ENCODE data around the gene NCOA1. TPM values are rescaled to one million over a fixed set of nuclear protein-coding genes. Genes with fewer than 3 reads are reported as not detected.

NCOA1 gene
- total RNA-seq, 2 donors from 2014 or later, result 17.1 to 29.1 TPM

GRCh38 chr2:24697792-24698191 is 206.7 kb downstream of the NCOA1 start:
- Mint-ChIP-seq H3K36me3 (no peaks in the 10 kb centered on the region), H3K27ac (no peak overlapping the region), H3K9me3 (no peaks in the 10 kb centered on the region)
- DNase-seq (ENCODE audit: low spot score in 2 of 2), result no peak
- no peak for ATAC-seq

DNA sequence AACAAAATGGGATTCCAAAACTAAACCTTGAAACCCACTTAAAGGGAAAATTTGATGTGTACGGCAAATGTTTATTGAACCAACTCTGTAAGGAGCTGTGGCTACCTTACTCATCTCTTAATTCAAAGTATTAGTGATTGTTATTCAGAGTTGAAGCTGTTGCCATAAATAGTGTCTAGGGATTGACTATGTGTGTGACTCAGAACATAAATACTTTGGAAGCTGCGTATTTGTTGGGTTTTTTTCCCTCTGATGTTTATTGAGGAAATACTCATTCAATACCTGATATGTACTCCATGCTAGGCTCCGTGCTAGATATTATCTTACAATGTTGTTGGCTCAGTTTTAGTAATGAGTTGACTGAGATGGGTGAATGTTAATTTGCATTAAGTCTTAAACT is 211.7 kb downstream of the NCOA1 start:
- H3K27ac Mint-ChIP-seq, result no peak overlapping the region
- ATAC-seq, result peak; percentile 34 to 90
- no peaks in the 10 kb centered on the region for H3K9me3 Mint-ChIP-seq
- peaks cover 0 to 11% of the 10 kb centered on the region in 2 donors for H3K36me3 Mint-ChIP-seq
- DNase-seq (ENCODE audit: low spot score in 2 of 2), result no peak

- DNase-seq (ENCODE audit: low spot score in 2 of 2) (no peak), ATAC-seq (peak in 1 of 2 donors; percentile 39)
- Mint-ChIP-seq H3K36me3 (peaks cover 0 to 11% of the 10 kb centered on the region in 2 donors), H3K27ac (no peak overlapping the region), H3K9me3 (no peaks in the 10 kb centered on the region)
Measured at GRCh38 chr2:24704692-24705091, 213.6 kb downstream of the NCOA1 start.

GRCh38 chr2:24707143-24707542 is 216.1 kb downstream of the NCOA1 start:
- DNase-seq (ENCODE audit: low spot score in 2 of 2) (no peak), ATAC-seq (no peak)
- peaks cover 0 to 11% of the 10 kb centered on the region in 2 donors for H3K36me3 Mint-ChIP-seq
- no peak overlapping the region for H3K27ac Mint-ChIP-seq
- H3K9me3 Mint-ChIP-seq, result no peaks in the 10 kb centered on the region

GRCh38 chr2:24708537-24709152 is 217.6 kb downstream of the NCOA1 start:
- Mint-ChIP-seq H3K9me3 (no peaks in the 10 kb centered on the region), H3K27ac (no peak overlapping the region), H3K36me3 (peaks cover 0 to 13% of the 10 kb centered on the region in 2 donors)
- ATAC-seq (no peak), DNase-seq (ENCODE audit: low spot score in 2 of 2) (no peak)

GRCh38 chr2:24710806-24711205 is 219.8 kb downstream of the NCOA1 start:
- ATAC-seq (no peak), DNase-seq (ENCODE audit: low spot score in 2 of 2) (no peak)
- peaks cover 0 to 16% of the 10 kb centered on the region in 2 donors for H3K36me3 Mint-ChIP-seq
- no peak overlapping the region for H3K27ac Mint-ChIP-seq
- H3K9me3 Mint-ChIP-seq, result no peaks in the 10 kb centered on the region

DNA sequence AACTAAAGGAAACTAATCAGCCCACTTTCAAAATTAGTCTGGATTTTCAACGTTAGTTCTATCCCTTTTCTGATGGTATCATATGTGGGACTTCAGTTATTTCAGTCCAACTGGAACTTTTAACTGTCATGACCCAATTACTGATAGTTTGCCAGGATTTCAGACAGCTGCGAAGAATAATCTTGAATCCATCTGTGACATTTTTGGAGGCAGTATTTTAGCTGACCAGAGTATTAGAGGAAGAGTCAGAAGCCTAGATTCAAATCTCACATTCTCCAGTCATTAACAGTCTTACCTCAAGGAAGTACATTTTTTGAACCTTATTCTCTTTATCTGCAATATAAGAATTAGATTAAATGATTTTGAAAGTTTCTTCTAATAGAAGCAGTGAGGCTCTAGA is 220.8 kb downstream of the NCOA1 start:
- H3K9me3 Mint-ChIP-seq, result no peaks in the 10 kb centered on the region
- no peak overlapping the region for H3K27ac Mint-ChIP-seq
- no peak for ATAC-seq
- no peak for DNase-seq (ENCODE audit: low spot score in 2 of 2)
- H3K36me3 Mint-ChIP-seq, result peaks cover 6 to 12% of the 10 kb centered on the region in 2 donors

DNA sequence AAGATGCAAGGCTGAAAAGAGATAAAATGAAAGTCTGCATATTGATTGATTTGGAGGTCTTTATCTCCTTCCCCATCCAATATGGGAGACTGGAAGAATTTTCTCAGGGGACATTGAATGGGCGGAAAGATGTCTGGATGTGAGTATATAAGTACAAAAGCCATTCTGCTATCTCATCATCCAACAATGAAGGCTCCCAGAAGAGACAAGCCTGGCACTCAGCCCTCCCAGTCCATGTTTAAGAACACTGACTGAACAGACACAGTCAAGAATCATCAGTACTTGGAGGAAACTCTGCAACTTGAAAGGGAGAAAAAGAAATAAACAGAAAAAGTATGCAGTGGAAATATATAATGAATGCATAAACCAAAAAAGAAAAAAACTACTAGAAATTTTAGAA is 221.2 kb downstream of the NCOA1 start:
- H3K9me3 Mint-ChIP-seq, result no peaks in the 10 kb centered on the region
- H3K36me3 Mint-ChIP-seq, result peaks cover 7% of the 10 kb centered on the region in 2 donors
- DNase-seq (ENCODE audit: low spot score in 2 of 2), result no peak
- ATAC-seq, result no peak
- no peak overlapping the region for H3K27ac Mint-ChIP-seq

GRCh38 chr2:24717263-24717951 is 226.4 kb downstream of the NCOA1 start:
- ATAC-seq (no peak), DNase-seq (ENCODE audit: low spot score in 2 of 2) (no peak)
- no peaks in the 10 kb centered on the region for H3K9me3 Mint-ChIP-seq
- H3K36me3 Mint-ChIP-seq, result peaks cover 5 to 7% of the 10 kb centered on the region in 2 donors
- H3K27ac Mint-ChIP-seq, result no peak overlapping the region

- peaks cover 0 to 7% of the 10 kb centered on the region in 2 donors for H3K36me3 Mint-ChIP-seq
Measured at GRCh38 chr2:24720310-24720709, 229.3 kb downstream of the NCOA1 start.

DNA sequence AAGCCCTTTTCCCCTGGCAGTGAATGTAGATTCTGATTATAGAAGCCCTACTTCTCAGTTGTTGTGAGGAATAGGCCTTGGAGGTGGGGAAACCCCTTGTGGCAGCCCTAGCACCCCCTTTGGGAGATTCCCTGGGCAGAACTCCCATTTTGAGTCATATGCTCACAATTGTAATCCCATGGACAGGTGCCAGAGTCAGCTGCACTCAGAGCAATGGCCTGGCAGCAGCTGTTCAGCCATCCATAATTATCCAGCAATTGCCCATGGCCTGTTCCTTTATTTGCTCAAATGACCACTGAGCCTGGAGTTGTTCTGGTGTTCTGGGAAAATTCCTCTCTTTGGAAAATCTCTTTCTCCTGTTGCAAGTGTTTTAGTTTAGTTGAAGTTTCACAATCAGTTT is 230.4 kb downstream of the NCOA1 start:
- DNase-seq (ENCODE audit: low spot score in 2 of 2) (peak in 1 of 2 donors; percentile 54), ATAC-seq (peak in 1 of 2 donors; percentile 96)
- H3K27ac Mint-ChIP-seq, result no peak overlapping the region
- peaks cover 0 to 4% of the 10 kb centered on the region in 2 donors for H3K36me3 Mint-ChIP-seq
- H3K9me3 Mint-ChIP-seq, result no peaks in the 10 kb centered on the region

More at GRCh38 chr2:24720310-24720709, 229.3 kb downstream of the NCOA1 start:
- DNase-seq (ENCODE audit: low spot score in 2 of 2), result no peak
- ATAC-seq, result no peak
- Mint-ChIP-seq H3K9me3 (no peaks in the 10 kb centered on the region), H3K27ac (no peak overlapping the region)

DNA sequence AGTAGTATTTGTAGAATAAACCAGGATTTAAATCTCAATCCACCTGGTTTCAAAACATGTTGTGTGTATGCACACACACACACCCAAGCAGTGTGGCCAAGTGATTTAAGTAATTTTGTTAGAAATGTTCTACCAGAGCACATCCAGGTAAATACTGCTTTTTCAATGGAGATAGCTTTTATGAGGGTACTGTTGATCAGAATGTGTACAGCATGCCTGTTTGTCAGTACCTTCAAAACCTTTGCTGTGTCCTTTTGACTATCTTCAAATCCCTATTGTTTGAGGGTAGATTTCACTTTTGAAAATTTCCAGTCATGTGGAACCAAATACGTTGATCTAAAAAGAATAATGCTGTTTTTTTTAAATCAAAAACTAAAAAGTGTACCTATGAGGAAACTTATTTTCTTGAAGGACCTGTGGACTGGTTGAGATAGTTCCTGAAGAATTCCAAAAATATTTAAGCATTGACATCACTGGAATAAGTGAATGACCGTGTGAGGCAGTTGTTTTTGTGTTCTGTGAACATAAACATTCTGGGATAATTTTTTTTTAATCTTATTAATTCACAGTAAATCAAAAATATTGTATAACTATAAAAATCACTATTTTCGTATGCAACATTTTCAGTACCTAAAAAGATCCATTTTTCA is 231.2 kb downstream of the NCOA1 start:
- no peaks in the 10 kb centered on the region for H3K36me3 Mint-ChIP-seq
- ATAC-seq (no peak), DNase-seq (ENCODE audit: low spot score in 2 of 2) (no peak)
- H3K27ac Mint-ChIP-seq, result no peak overlapping the region
- no peaks in the 10 kb centered on the region for H3K9me3 Mint-ChIP-seq

DNA sequence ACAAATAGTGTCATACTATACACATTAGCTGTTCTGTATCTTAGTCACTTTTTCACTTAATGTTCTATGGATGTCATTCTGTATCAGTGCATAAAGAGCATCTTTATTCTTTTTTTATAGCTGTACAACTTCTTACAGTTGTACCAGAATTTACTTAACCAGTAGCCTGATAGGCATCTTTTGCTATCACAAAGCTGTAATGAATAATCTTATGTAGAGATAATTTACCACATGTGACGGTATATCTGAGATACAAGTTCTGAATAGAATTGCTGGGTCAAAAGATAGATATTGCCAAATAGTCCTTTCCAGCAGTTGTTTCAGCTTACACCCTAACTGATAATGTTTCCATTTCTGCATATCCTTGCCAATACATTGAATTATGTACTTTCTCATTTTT is 232.1 kb downstream of the NCOA1 start:
- Mint-ChIP-seq H3K27ac (no peak overlapping the region), H3K9me3 (no peaks in the 10 kb centered on the region), H3K36me3 (no peaks in the 10 kb centered on the region)
- ATAC-seq (no peak), DNase-seq (ENCODE audit: low spot score in 2 of 2) (no peak)

DNA sequence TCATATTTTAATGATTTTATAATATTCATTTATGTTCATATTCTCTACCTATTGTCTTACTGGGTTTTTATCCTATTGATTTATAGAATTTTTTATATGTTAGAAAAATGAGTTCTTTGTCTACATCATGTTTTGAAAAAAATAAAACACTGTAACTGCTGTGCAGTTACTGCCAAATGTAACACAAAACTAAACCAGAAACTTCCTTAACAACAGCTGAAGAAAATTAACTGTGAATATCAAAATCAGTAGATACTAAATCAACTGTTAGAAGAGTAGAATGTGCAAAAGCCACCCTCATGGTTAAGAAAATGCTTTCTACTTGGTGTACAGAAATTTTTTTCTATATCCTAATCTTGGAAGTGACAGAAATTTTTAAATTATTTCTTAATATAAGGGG is 232.6 kb downstream of the NCOA1 start:
- H3K36me3 Mint-ChIP-seq, result no peaks in the 10 kb centered on the region
- ATAC-seq (no peak), DNase-seq (ENCODE audit: low spot score in 2 of 2) (no peak)

GRCh38 chr2:24724111-24724775 is 233.2 kb downstream of the NCOA1 start:
- ATAC-seq, result no peak
- H3K36me3 Mint-ChIP-seq, result no peaks in the 10 kb centered on the region

More for the DNA sequence above, 232.6 kb downstream of the NCOA1 start:
- Mint-ChIP-seq H3K9me3 (no peaks in the 10 kb centered on the region), H3K27ac (no peak overlapping the region)

GRCh38 chr2:24725956-24726355 is 234.9 kb downstream of the NCOA1 start:
- DNase-seq (ENCODE audit: low spot score in 2 of 2) (no peak), ATAC-seq (no peak)
- Mint-ChIP-seq H3K36me3 (no peaks in the 10 kb centered on the region), H3K27ac (no peak overlapping the region), H3K9me3 (no peaks in the 10 kb centered on the region)

More at GRCh38 chr2:24724111-24724775, 233.2 kb downstream of the NCOA1 start:
- Mint-ChIP-seq H3K9me3 (no peaks in the 10 kb centered on the region), H3K27ac (no peak overlapping the region)
- no peak for DNase-seq (ENCODE audit: low spot score in 2 of 2)

DNA sequence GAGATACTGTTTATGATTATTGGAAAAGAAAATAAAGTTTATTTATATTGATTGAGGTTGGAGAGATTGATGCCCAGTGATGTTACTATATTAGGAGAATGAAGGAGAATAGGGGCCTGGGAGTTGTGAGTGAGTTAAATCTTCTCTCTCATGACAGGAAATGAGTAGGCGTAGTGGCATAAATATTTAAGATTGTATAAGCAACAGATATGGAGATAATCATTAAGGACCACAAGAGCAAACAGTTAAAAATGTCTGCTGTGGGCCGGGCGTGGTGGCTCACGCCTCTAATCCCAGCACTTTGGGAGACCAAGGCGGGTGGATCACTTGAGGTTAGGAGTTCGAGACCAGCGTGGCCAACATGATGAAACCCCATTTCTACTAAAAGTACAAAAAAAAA is 239.4 kb downstream of the NCOA1 start:
- no peak for DNase-seq (ENCODE audit: low spot score in 2 of 2)
- Mint-ChIP-seq H3K9me3 (no peaks in the 10 kb centered on the region), H3K36me3 (no peaks in the 10 kb centered on the region), H3K27ac (peak overlapping the region in 1 of 2 donors; percentile 75)
- ATAC-seq, result no peak
